ENCODE results near the gene MYO1F. TPM values are rescaled to one million over a fixed set of nuclear protein-coding genes. Genes with fewer than 3 reads are reported as not detected.
"Not testable (repeated sequence)": the region's sequence is repeated elsewhere in the genome, so short reads cannot be mapped to it uniquely, and the experiment has no call there.

Gene MYO1F
- polyA plus RNA-seq, 3 donors, result 121 to 707 (median 197) TPM

GRCh38 chr19:8517551-8518442 lies 59.4 kb downstream of the MYO1F start:
- peak overlapping the region; percentile 66 for H3K4me2 ChIP-seq (replicated peaks; ENCODE audit: extremely low read depth, low read length, poor library complexity, severe bottlenecking)
- TF ChIP-seq, protein P1, sequence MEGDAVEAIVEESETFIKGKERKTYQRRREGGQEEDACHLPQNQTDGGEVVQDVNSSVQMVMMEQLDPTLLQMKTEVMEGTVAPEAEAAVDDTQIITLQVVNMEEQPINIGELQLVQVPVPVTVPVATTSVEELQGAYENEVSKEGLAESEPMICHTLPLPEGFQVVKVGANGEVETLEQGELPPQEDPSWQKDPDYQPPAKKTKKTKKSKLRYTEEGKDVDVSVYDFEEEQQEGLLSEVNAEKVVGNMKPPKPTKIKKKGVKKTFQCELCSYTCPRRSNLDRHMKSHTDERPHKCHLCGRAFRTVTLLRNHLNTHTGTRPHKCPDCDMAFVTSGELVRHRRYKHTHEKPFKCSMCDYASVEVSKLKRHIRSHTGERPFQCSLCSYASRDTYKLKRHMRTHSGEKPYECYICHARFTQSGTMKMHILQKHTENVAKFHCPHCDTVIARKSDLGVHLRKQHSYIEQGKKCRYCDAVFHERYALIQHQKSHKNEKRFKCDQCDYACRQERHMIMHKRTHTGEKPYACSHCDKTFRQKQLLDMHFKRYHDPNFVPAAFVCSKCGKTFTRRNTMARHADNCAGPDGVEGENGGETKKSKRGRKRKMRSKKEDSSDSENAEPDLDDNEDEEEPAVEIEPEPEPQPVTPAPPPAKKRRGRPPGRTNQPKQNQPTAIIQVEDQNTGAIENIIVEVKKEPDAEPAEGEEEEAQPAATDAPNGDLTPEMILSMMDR (IDR thresholded peaks at IDR 0.05), result no peak
- H4K20me1 ChIP-seq (ENCODE audit: insufficient read depth, low read length), result peaks cover 40% of the 10 kb centered on the region
- Mint-ChIP-seq H3K27ac (peak overlapping the region; percentile 94 to 98 (median 97)), H3K27me3 (ENCODE audit: low read depth in 3 of 3) (peaks cover 0 to 4% (median 0%) of the 10 kb centered on the region in 3 donors), H3K4me3 (peak overlapping the region; percentile 60 to 73), H3K36me3 (peaks cover 9 to 16% of the 10 kb centered on the region in 2 donors), H3K4me1 (peaks cover 68% of the 10 kb centered on the region), H3K9me3 (no peaks in the 10 kb centered on the region)
- WGBS (ENCODE audit: insufficient coverage), result 21% methylated on average over 8 of the region's 10 CpGs
- peaks cover 22 to 29% of the 10 kb centered on the region in 2 donors for H3K36me3 ChIP-seq (replicated peaks in 1 of 2; ENCODE audit: control insufficient read depth in 1 of 2, insufficient read depth in 2 of 2, low read length in 2 of 2)
- no peak overlapping the region for H2AFZ ChIP-seq (ENCODE audit: insufficient read depth, low read depth, low read length, poor library complexity, severe bottlenecking)
- intact Hi-C loops (cut with micrococcal nuclease), result loop anchor here (5.0 to 10.0 kb wide), 2 partner anchors 45 to 103 kb away; partner anchors contain the start of gene MARCHF2 (in 1 of the 2)
- no peaks in the 10 kb centered on the region for H3K27me3 ChIP-seq (ENCODE audit: control insufficient read depth in 2 of 2, insufficient read depth in 2 of 2, low read length in 2 of 2)
- peak overlapping the region; percentile 76 to 93 for H3K27ac ChIP-seq (ENCODE audit: low read depth in 1 of 2, low read length in 2 of 2)
- peaks cover 24% of the 10 kb centered on the region for H3K79me2 ChIP-seq (ENCODE audit: insufficient read depth, low read length)
- peak overlapping the region in 1 of 3 experiments; percentile 63 for H3K4me3 ChIP-seq (replicated peaks in 1 of 3; ENCODE audit: low read depth in 2 of 3, low read length in 3 of 3)
- peaks cover 70 to 87% of the 10 kb centered on the region in 2 donors for H3K4me1 ChIP-seq (ENCODE audit: control insufficient read depth in 1 of 2, insufficient read depth in 2 of 2, low read length in 2 of 2)
- DNase-seq, result peak; percentile 73 to 89 (median 80)
- no peaks in the 10 kb centered on the region for H3K9me3 ChIP-seq (replicated peaks in 1 of 2; ENCODE audit: control insufficient read depth in 1 of 2, insufficient read depth in 1 of 2, low read length in 2 of 2)
- H3K9ac ChIP-seq (ENCODE audit: insufficient read depth, low read length, poor library complexity, severe bottlenecking), result no peak overlapping the region

DNA sequence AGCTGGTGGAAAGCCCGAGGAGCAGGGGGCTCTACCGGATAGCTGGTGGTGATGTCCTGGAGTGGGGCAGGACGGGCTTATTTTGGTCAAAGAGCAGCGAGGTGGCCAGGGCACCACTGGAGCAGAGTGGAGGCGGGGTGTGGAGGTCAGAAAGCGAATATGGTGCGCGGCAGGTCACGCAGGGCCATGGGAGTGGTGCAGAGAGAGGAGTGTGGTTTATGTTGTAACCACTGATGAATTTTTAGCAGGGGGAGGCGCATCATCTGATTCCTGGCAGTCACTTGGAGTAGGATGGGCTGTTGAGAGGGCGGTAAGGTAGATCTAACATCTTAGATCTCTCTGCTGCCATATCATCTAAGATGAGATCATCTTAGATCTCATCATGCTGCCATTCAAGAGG lies 61.9 kb downstream of the MYO1F start:
- Histone ChIP-seq H2AFZ (ENCODE audit: insufficient read depth, low read depth, low read length, poor library complexity, severe bottlenecking) (no peak overlapping the region), H3K27ac (ENCODE audit: low read depth in 1 of 2, low read length in 2 of 2) (peak overlapping the region; percentile 76 to 82), H3K36me3 (replicated peaks in 1 of 2; ENCODE audit: control insufficient read depth in 1 of 2, insufficient read depth in 2 of 2, low read length in 2 of 2) (peaks cover 4 to 7% of the 10 kb centered on the region in 2 donors), H3K79me2 (ENCODE audit: insufficient read depth, low read length) (peaks cover 42% of the 10 kb centered on the region), H3K4me2 (replicated peaks; ENCODE audit: extremely low read depth, low read length, poor library complexity, severe bottlenecking) (peak overlapping the region; percentile 74), H4K20me1 (ENCODE audit: insufficient read depth, low read length) (peaks cover 16% of the 10 kb centered on the region), H3K4me1 (ENCODE audit: control insufficient read depth in 1 of 2, insufficient read depth in 2 of 2, low read length in 2 of 2) (peaks cover 80 to 83% of the 10 kb centered on the region in 2 donors), H3K4me3 (replicated peaks in 1 of 3; ENCODE audit: low read depth in 2 of 3, low read length in 3 of 3) (peak overlapping the region in 1 of 3 experiments; percentile 85), H3K9ac (ENCODE audit: insufficient read depth, low read length, poor library complexity, severe bottlenecking) (peak overlapping the region; percentile 84), H3K27me3 (ENCODE audit: control insufficient read depth in 2 of 2, insufficient read depth in 2 of 2, low read length in 2 of 2) (no peaks in the 10 kb centered on the region), H3K9me3 (replicated peaks in 1 of 2; ENCODE audit: control insufficient read depth in 1 of 2, insufficient read depth in 1 of 2, low read length in 2 of 2) (no peaks in the 10 kb centered on the region)
- Mint-ChIP-seq H3K4me1 (peaks cover 72% of the 10 kb centered on the region), H3K9me3 (no peaks in the 10 kb centered on the region), H3K4me3 (peak overlapping the region; percentile 59 to 92), H3K27me3 (ENCODE audit: low read depth in 3 of 3) (peaks cover 0 to 4% (median 0%) of the 10 kb centered on the region in 3 donors), H3K27ac (peak overlapping the region; percentile 95 to 99 (median 98)), H3K36me3 (peaks cover 2 to 22% of the 10 kb centered on the region in 2 donors)
- TF ChIP-seq, protein P1 (IDR thresholded peaks at IDR 0.05), result no peak
- 6% methylated on average over 9 of the region's 11 CpGs for WGBS (ENCODE audit: insufficient coverage)
- peak; percentile 83 to 86 (median 86) for DNase-seq
- intact Hi-C loops (cut with micrococcal nuclease), result loop anchor here (5.0 to 10.0 kb wide), 2 partner anchors 47 to 101 kb away; partner anchors contain the start of gene MARCHF2 (in 1 of the 2)

DNA sequence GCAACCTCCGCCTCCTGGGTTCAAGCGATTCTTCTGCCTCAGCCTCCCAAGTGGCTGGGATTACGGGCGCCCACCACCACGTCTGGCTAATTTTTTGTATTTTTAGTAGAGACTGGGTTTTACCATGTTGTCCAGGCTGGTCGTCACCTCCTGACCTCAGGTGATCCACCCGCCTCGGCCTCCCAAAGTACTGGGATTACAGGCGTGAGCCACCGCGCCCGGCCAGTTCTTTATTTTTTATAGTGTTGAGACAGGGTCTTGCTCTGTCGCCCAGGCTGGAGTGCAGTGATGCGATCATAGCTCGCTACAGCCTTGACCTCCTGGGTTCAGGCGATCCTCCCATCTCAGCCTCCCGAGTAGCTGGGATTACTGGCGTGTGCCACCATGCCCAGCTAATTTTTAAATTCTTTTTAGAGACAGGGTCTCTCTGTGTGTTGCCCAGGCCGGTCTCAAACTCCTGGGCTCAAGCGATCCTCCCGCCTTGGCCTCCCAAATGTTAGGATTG lies 62.7 kb downstream of the MYO1F start:
- not testable (repeated sequence) for H3K27me3 ChIP-seq (ENCODE audit: control insufficient read depth in 2 of 2, insufficient read depth in 2 of 2, low read length in 2 of 2); H3K36me3 ChIP-seq (replicated peaks in 1 of 2; ENCODE audit: control insufficient read depth in 1 of 2, insufficient read depth in 2 of 2, low read length in 2 of 2); H3K27me3 Mint-ChIP-seq (ENCODE audit: low read depth in 3 of 3); DNase-seq; H3K9me3 Mint-ChIP-seq; H3K9me3 ChIP-seq (replicated peaks in 1 of 2; ENCODE audit: control insufficient read depth in 1 of 2, insufficient read depth in 1 of 2, low read length in 2 of 2)
- Histone ChIP-seq H3K4me2 (replicated peaks; ENCODE audit: extremely low read depth, low read length, poor library complexity, severe bottlenecking) (peak overlapping the region; percentile 74), H4K20me1 (ENCODE audit: insufficient read depth, low read length) (peaks cover 11% of the 10 kb centered on the region), H3K4me3 (replicated peaks in 1 of 3; ENCODE audit: low read depth in 2 of 3, low read length in 3 of 3) (peak overlapping the region; percentile 43 to 85 (median 66)), H3K4me1 (ENCODE audit: control insufficient read depth in 1 of 2, insufficient read depth in 2 of 2, low read length in 2 of 2) (peaks cover 73 to 75% of the 10 kb centered on the region in 2 donors), H2AFZ (ENCODE audit: insufficient read depth, low read depth, low read length, poor library complexity, severe bottlenecking) (peak overlapping the region; percentile 76), H3K27ac (ENCODE audit: low read depth in 1 of 2, low read length in 2 of 2) (peak overlapping the region; percentile 76 to 82), H3K9ac (ENCODE audit: insufficient read depth, low read length, poor library complexity, severe bottlenecking) (peak overlapping the region; percentile 84), H3K79me2 (ENCODE audit: insufficient read depth, low read length) (peaks cover 42% of the 10 kb centered on the region)
- H3K27ac Mint-ChIP-seq, result peak overlapping the region; percentile 95 to 99 (median 98)
- peaks cover 65% of the 10 kb centered on the region for H3K4me1 Mint-ChIP-seq
- intact Hi-C loops (cut with micrococcal nuclease), result loop anchor here (5.0 to 10.0 kb wide), 2 partner anchors 48 to 100 kb away; partner anchors contain the start of gene MARCHF2 (in 1 of the 2)
- peak overlapping the region; percentile 59 to 92 for H3K4me3 Mint-ChIP-seq
- H3K36me3 Mint-ChIP-seq, result peaks cover 0 to 22% of the 10 kb centered on the region in 2 donors
- WGBS (ENCODE audit: insufficient coverage), result 76% methylated on average over 11 of the region's 21 CpGs

Measured in CD14-positive monocyte (primary cell).